Activated naive CD8-positive, alpha-beta T cell treated with anti-CD3 and anti-CD28 coated beads, Interleukin-2, amount 50 U/mL, for 24 hours (primary cell): ENCODE measurements around the gene EYS.
"Not testable (repeated sequence)": the region's sequence is repeated elsewhere in the genome, so short reads cannot be mapped to it uniquely, and the experiment has no call there.

ENCODE experiments used
- ATAC-seq: fragments of 150-1000 bp; cut with Tn5 transposase; one replicate; pipeline ENCODE4 v1.10.0; 2021
- DNase-seq: peaks from one replicate; pipeline ENCODE4 v3.0.0; 2021
- H3K27ac Mint-ChIP-seq: one replicate; pipeline ENCODE4 v1.8.0; 2021; ENCODE audit warnings: mild to moderate bottlenecking, mixed read lengths
- H3K27me3 Mint-ChIP-seq: one replicate; pipeline ENCODE4 v1.8.0; 2021; ENCODE audit warnings: mixed read lengths
- H3K36me3 Mint-ChIP-seq: one replicate; pipeline ENCODE4 v1.8.0; 2021; ENCODE audit warnings: low read depth, mixed read lengths
- H3K4me1 Mint-ChIP-seq: one replicate; pipeline ENCODE4 v1.8.0; 2021; ENCODE audit warnings: mixed read lengths
- H3K4me3 Mint-ChIP-seq: one replicate; pipeline ENCODE4 v1.8.0; 2021; ENCODE audit warnings: mild to moderate bottlenecking, moderate library complexity, mixed read lengths
- H3K9me3 Mint-ChIP-seq: one replicate; pipeline ENCODE4 v1.8.0; 2021; ENCODE audit warnings: mixed read lengths

Gene EYS

DNA sequence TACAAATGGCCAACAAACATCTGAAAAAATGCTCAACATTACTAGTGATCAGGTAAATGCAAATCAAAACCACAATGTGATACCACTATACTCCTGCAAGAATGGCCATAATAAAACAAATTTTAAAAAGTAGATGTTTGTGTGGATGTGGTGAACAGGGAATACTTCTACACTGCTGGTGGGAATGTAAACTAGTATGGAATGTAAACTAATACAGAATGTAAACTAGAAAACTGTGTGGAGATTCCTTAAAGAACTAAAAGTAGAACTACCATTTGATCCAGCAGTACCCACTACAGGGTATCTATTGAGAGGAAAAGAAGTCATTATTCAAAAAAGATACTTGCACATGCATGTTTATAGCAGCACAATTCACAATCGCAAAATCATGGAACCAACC is 1878.3 kb downstream of the EYS start:
- not testable (repeated sequence) for H3K4me3 Mint-ChIP-seq, ATAC-seq, H3K4me1 Mint-ChIP-seq, H3K36me3 Mint-ChIP-seq, DNase-seq, H3K27me3 Mint-ChIP-seq, H3K27ac Mint-ChIP-seq
- peaks cover 26% of the 10 kb centered on the region for H3K9me3 Mint-ChIP-seq

DNA sequence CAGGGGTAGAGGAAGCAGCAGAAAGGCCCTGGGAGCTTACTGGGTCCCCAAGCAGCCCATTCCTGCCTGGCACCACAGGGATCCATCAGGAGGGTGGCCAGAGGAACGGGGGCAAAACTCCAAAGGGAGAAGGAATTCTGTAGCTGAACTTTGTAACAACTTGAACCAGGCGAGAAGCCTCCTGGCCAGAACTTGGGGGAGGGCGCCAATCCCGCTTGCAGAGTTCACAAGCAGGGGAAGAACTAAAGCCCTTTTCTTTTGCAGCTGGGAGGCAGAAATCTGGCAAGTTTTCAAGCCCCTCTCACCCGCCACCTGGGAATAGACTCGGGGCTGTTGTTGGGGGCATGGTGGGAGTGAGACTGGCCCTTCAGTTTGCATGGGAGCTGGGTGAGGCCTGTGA is 1882.3 kb downstream of the EYS start:
- Mint-ChIP-seq H3K27ac (no peak overlapping the region), H3K27me3 (no peaks in the 10 kb centered on the region), H3K36me3 (no peaks in the 10 kb centered on the region), H3K4me3 (no peak overlapping the region), H3K4me1 (no peaks in the 10 kb centered on the region), H3K9me3 (peaks cover 26% of the 10 kb centered on the region)
- ATAC-seq (no peak), DNase-seq (no peak)

DNA sequence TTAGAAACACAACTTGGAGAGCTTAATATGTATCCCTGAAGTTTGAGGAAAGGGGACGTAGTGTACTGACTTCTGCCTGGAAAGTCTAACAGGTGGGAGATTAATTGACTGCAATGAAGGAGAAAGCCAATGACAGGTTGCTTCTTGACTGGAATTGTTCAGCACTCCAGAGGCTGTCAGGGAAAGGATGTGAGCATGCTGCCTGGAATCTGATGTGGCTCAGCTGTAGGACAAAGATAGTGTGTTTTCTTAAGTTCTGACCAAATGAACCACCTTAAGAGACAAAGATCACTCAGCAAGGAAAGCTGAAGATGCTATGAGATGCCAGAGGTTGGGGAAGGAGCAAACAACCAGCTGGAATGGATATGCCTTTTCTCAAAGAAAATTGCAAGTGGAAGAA is 1885.6 kb downstream of the EYS start:
- peaks cover 9% of the 10 kb centered on the region for H3K9me3 Mint-ChIP-seq
- H3K4me3 Mint-ChIP-seq = no peak overlapping the region
- no peak overlapping the region for H3K27ac Mint-ChIP-seq
- H3K4me1 Mint-ChIP-seq = no peaks in the 10 kb centered on the region
- ATAC-seq = no peak
- no peak for DNase-seq
- H3K27me3 Mint-ChIP-seq = no peaks in the 10 kb centered on the region
- no peaks in the 10 kb centered on the region for H3K36me3 Mint-ChIP-seq

DNA sequence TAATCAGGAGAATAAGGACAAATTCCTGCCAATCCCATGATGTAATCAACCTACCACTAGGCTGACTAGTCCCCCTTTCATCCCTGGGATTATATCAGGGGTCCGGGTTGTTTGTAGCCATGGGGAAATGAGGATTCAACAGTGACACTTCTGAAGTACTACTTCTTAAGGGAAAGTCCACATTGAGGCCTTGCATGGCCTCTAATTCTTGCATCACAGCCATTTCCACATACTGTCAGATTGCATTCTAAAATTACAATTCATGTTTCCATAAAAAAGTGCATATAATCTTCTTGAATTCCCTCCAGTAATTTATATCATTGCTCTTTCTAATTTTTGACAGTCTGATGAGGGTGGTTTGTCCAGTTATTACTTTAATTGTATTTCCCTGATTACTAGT is 1887.2 kb downstream of the EYS start:
- Mint-ChIP-seq H3K4me3 (no peak overlapping the region), H3K27me3 (no peaks in the 10 kb centered on the region), H3K9me3 (no peaks in the 10 kb centered on the region), H3K27ac (no peak overlapping the region), H3K36me3 (no peaks in the 10 kb centered on the region), H3K4me1 (no peaks in the 10 kb centered on the region)
- no peak for DNase-seq
- ATAC-seq = no peak

DNA sequence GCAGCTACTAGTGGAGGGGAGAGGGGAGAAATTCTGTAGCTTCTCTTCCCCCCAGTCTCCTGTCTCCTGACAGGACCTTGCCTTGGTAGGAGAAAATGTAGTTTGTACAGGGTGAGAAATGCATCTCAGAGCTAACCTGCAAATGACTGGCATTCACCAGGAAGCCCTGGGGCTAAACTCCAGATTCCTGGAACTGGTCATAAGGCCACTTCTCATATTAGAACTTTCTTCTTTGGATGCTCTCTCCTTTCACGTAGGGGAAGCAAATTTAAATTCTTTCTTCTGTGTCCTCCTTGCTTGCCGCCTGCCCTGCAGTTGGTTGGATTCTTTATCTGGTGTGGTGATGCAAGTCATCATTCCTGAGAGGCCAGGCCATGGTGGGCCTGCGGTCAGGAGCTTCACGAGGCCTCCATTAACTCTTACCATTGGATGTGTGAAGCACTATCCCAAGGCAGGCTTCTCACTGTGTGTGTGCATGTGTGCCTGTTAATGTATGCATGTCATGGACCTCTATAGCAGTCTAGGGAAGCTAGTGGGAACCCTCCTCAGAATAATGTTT is 1889.5 kb downstream of the EYS start:
- DNase-seq (no peak), ATAC-seq (no peak)
- no peaks in the 10 kb centered on the region for H3K27me3 Mint-ChIP-seq
- no peaks in the 10 kb centered on the region for H3K9me3 Mint-ChIP-seq
- no peaks in the 10 kb centered on the region for H3K4me1 Mint-ChIP-seq
- H3K4me3 Mint-ChIP-seq = no peak overlapping the region
- H3K36me3 Mint-ChIP-seq = no peaks in the 10 kb centered on the region
- no peak overlapping the region for H3K27ac Mint-ChIP-seq

DNA sequence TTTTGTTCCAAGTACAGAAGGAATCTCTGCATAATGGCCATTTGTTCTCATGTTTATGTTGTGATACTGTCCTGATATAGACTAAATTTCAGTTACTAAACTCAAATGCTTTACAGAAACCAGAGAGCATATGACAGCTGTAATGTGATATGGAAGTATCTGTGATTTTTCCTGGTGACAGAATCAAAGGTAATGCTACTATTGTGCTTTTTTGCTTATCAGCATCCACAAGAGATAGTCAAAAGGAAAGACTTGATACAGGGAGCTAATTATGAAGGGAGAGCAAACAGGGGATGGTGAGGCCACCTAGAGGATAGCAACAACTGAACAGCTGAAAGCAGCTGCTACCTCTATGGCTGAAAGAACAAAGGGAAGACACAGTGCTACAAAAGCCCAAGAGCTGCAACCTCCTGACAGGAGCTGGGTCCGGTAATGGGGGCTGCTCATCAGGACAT is 1890.0 kb downstream of the EYS start:
- Mint-ChIP-seq H3K27ac (no peak overlapping the region), H3K4me3 (no peak overlapping the region), H3K36me3 (no peaks in the 10 kb centered on the region), H3K27me3 (peaks cover 2% of the 10 kb centered on the region), H3K4me1 (no peaks in the 10 kb centered on the region), H3K9me3 (no peaks in the 10 kb centered on the region)
- DNase-seq (no peak), ATAC-seq (no peak)

DNA sequence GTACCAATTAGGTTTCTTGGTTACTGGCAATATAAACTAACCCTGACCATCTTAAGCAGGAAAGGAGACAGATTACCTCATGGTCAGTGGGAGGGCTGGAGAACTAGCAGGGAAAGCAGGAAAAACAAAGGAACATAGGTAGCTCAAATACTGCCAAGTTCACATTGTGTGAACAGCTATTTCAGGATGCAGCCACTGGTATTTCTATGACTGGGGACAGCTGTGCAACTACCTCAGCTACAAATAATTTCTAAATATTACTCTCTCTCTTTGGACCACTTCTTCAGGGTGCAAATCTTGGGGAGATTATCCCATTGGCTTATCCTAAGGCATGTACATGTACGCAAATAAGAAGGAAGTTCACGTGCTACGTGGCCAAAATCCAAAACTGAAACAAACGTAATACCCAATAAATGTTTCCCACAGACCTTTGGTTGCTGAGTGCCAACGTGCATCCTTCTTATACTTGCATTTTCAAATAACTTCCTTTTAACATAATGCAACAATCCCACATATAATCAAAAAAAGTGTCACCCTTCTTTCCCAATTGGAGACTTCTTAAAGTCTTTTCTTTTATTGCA is 1890.5 kb downstream of the EYS start:
- H3K4me3 Mint-ChIP-seq = no peak overlapping the region
- H3K27ac Mint-ChIP-seq = no peak overlapping the region
- no peaks in the 10 kb centered on the region for H3K9me3 Mint-ChIP-seq
- peaks cover 2% of the 10 kb centered on the region for H3K27me3 Mint-ChIP-seq
- DNase-seq (no peak), ATAC-seq (no peak)
- no peaks in the 10 kb centered on the region for H3K36me3 Mint-ChIP-seq
- H3K4me1 Mint-ChIP-seq = no peaks in the 10 kb centered on the region

DNA sequence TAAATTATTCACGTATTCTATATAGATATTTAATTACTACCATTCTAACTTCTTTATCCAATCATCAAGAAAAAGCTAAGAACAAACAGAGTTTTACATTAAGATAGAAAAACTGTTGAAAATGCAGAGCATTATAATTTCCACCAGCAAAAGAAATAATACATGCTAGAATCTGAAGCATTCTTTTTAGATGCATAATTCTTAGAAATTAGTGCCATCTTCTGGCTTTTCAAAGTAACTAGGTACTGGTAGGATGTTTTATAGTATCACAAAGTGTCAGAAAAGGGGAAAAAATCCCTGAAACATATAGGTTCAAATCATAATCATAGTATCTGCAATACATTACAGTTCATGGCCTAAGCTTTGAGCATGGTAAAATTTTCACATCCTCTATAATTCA is 1892.6 kb downstream of the EYS start:
- no peaks in the 10 kb centered on the region for H3K36me3 Mint-ChIP-seq
- no peaks in the 10 kb centered on the region for H3K4me1 Mint-ChIP-seq
- no peak overlapping the region for H3K4me3 Mint-ChIP-seq
- H3K9me3 Mint-ChIP-seq = no peaks in the 10 kb centered on the region
- DNase-seq = no peak
- ATAC-seq = no peak
- no peak overlapping the region for H3K27ac Mint-ChIP-seq
- peaks cover 2% of the 10 kb centered on the region for H3K27me3 Mint-ChIP-seq

DNA sequence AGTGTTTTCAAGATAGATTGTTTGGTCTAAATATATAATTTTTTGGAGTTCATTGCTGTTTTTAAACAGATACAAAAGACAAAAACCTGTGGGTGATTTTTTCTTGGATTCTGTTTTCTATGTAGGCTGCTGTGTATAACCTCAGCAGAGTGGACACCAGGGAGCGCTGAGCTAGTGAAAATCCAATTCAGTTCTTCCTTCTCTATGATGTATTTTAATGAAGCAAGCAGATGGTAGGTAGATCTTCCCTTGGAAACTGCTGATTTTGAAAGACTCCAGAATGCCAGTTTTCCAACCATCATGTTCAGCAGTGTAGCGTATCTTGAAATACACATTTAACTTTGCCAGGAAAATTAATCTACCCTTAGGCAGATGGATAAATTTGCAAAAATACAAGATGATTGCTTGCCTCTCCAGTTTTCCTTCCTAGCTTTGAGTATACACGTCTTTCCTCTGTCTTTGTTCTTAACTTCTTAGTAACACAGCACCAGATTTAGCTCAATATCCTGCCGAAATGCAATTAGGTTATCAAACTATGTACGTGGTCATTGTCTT is 1893.4 kb downstream of the EYS start:
- no peak overlapping the region for H3K27ac Mint-ChIP-seq
- H3K9me3 Mint-ChIP-seq = no peaks in the 10 kb centered on the region
- no peaks in the 10 kb centered on the region for H3K4me1 Mint-ChIP-seq
- H3K27me3 Mint-ChIP-seq = peaks cover 2% of the 10 kb centered on the region
- no peak for DNase-seq
- no peaks in the 10 kb centered on the region for H3K36me3 Mint-ChIP-seq
- ATAC-seq = no peak
- H3K4me3 Mint-ChIP-seq = no peak overlapping the region

DNA sequence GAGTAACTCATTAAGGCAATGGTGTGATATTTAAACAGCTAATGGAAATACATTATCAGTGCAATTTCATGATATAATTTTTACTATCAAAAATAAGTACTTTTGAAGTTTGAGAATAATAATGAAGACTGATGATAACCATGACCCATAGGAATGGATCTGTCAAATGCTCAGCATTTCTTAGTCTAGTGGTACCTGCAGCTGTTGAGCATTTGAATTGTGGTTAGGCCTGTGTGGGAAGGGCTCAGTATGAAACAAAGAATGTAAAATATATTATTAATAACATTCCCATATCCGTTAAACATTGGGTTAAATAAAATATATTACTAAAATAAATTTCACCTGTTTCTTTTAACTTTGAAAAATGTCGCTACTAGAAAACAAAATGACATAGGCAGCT is 1898.5 kb downstream of the EYS start:
- peaks cover 5% of the 10 kb centered on the region for H3K27me3 Mint-ChIP-seq
- H3K36me3 Mint-ChIP-seq = no peaks in the 10 kb centered on the region
- no peaks in the 10 kb centered on the region for H3K9me3 Mint-ChIP-seq
- no peak overlapping the region for H3K27ac Mint-ChIP-seq
- no peak for DNase-seq
- no peak for ATAC-seq
- no peaks in the 10 kb centered on the region for H3K4me1 Mint-ChIP-seq
- no peak overlapping the region for H3K4me3 Mint-ChIP-seq

DNA sequence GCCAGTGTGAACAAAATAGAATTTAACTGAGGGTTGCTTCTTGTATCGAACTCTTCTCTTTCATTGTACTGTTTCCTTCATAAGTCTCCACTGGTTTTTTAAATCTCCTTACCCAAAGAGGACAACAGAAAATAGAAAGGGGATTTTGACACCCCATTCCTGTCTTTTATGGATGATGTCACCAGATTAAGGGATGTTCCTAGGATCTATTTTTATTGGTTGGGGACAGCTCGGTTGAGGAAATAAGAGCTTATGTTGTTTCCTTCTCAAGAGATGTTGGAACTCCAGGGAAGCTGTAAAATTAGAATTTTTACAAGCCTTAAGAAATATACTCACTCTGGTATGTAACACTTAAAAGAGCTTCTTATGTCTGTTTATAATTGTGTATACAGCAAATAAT is 1900.0 kb downstream of the EYS start:
- no peak for ATAC-seq

DNA sequence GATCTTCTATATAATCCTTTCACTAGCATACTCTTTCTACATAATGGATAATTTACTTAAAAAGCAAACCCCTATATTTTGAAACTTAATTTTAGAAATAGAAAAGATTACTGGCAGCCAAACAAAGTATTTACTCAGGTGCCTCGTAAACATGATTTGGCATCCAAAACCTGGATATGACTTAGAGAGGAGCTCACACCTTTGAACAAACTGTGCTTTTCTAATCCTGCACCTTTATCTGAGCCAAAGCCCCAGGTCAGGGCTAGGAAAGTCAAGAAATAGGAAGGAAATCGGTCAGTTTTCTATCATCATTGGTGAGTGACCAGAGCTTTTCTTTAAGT is 1900.5 kb downstream of the EYS start:
- ATAC-seq (no peak), DNase-seq (no peak)
- Mint-ChIP-seq H3K27me3 (peaks cover 2% of the 10 kb centered on the region), H3K36me3 (no peaks in the 10 kb centered on the region), H3K4me1 (no peaks in the 10 kb centered on the region), H3K9me3 (no peaks in the 10 kb centered on the region), H3K27ac (no peak overlapping the region), H3K4me3 (no peak overlapping the region)

More for the DNA sequence above, 1900.0 kb downstream of the EYS start:
- Mint-ChIP-seq H3K27ac (no peak overlapping the region), H3K4me1 (no peaks in the 10 kb centered on the region), H3K27me3 (peaks cover 3% of the 10 kb centered on the region), H3K4me3 (no peak overlapping the region), H3K9me3 (no peaks in the 10 kb centered on the region), H3K36me3 (no peaks in the 10 kb centered on the region)
- DNase-seq = no peak

DNA sequence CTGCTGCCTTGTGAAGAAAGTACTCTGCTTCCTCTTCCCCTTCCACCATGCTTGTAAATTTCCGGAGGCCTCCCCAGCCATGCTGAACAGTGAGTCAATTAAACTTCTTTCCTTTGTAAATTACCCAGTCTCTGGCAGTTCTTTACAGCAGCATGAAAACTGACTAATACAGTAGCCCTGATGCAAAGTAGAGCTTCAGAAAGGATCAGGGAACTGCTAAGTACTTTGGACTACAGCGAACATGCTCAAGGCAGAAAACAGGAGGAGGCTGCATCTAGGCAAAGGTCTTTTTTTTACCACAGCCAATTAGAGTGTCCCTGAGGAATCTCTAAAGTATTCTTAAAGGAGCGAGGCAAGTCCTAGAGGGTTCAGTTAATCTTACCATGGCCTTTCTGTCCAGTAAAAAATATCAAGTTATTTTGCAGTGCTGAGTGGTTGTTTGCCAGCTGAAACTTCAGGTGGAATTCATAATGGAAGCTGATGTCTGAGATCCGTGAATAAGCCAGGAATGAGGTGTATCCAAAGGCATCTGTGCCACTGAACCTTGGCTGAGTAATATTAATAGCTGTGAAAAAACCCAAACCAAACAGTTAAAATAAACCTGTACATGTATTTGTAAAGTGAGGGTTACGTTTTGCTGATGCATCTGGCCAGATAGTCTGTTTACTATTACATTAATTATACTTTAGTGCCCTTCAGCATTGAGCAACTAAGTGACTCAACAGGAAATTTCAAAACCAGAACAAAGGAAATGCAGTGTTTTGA is 1901.0 kb downstream of the EYS start:
- Mint-ChIP-seq H3K36me3 (no peaks in the 10 kb centered on the region), H3K4me3 (no peak overlapping the region)

DNA sequence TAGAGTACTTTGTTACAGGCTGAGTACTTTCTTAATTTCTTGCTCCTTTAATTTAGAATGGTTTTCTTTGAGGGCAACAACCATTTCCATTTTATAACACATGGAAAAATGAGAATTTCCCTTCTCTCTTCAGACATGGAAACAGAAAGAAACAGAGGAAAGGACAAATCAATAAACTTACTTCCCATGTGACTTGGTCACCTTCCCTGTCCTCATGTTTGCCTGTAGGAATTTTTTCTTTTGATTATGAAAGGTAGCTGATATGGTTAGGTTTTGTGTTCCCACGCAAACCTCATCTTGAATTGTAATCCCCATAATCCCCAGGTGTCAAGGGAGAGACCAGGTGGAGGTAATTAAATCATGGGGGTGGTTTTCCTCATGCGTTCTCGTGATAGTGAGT is 1901.7 kb downstream of the EYS start:
- DNase-seq (no peak), ATAC-seq (no peak)
- Mint-ChIP-seq H3K9me3 (no peaks in the 10 kb centered on the region), H3K27me3 (peaks cover 2% of the 10 kb centered on the region), H3K36me3 (no peaks in the 10 kb centered on the region), H3K27ac (no peak overlapping the region), H3K4me1 (no peaks in the 10 kb centered on the region), H3K4me3 (no peak overlapping the region)

More for the DNA sequence above, 1901.0 kb downstream of the EYS start:
- Mint-ChIP-seq H3K4me1 (no peaks in the 10 kb centered on the region), H3K9me3 (no peaks in the 10 kb centered on the region), H3K27ac (no peak overlapping the region), H3K27me3 (peaks cover 2% of the 10 kb centered on the region)
- DNase-seq = no peak
- no peak for ATAC-seq

DNA sequence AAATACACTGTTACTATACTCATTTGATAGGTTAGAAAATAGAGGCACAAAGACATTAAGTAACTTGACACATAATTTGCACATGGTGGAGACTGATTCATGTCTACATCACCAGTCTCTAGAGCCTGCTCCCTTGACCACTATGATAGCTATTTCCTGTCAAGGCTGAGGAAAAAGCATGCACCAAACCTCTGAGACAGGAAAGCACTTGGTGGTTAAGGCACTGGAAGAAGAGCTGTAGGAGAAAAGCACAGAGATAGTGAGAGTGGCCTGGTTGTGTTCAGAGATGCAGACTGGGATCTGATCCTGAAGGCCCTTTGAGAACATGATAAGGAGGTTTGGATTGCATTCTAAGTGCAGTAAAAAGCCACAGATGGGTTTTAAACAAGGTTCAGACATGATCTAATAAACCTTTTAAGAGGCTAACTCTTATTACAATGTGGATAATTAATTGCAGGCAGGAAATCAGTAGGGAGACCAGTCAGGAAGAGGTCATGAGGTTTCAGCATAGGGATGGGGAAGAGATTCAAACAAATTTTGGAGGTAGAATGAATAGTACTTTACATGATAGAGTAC is 1902.6 kb downstream of the EYS start:
- no peak for ATAC-seq
- DNase-seq = no peak
- H3K27ac Mint-ChIP-seq = no peak overlapping the region
- no peaks in the 10 kb centered on the region for H3K36me3 Mint-ChIP-seq
- no peaks in the 10 kb centered on the region for H3K4me1 Mint-ChIP-seq
- no peak overlapping the region for H3K4me3 Mint-ChIP-seq
- no peaks in the 10 kb centered on the region for H3K9me3 Mint-ChIP-seq
- H3K27me3 Mint-ChIP-seq = peaks cover 2% of the 10 kb centered on the region
